GM12878 (cell line): ENCODE data around the gene NIN. TPM values are rescaled to one million over a fixed set of nuclear protein-coding genes. Genes with fewer than 3 reads are reported as not detected.

Source experiments
- ATAC-seq: fragments of 200-7000 bp; cut with Tn5 transposase; 3 replicates; pipeline ENCODE4 v1.9.1; 2020; ENCODE audit warnings: mild to moderate bottlenecking, moderate library complexity
- BruUV-seq: library from RNA; stranded (reverse); fragments of 400-500 nt; replicated peaks from 2 replicates; lab custom pipeline; 2021; lab: Mats Ljungman, UMichigan
- CTCF ChIA-PET: fragments of 300-600 bp; sonication (Branson Sonifier 250); formaldehyde crosslinking; extraction: SDS; loops from one replicate; lab custom pipeline; 2021; ENCODE audit warnings: inconsistent platforms; lab: Yijun Ruan, JAX
- POLR2A ChIA-PET: fragments of 350-600 bp; formaldehyde crosslinking; extraction: SDS; loops from one replicate; lab custom pipeline; 2021; ENCODE audit warnings: inconsistent platforms; lab: Charles Lee
- RAD21 ChIA-PET: fragments of 300-600 bp; sonication (Branson Sonifier 250); formaldehyde crosslinking; loops from one replicate; lab custom pipeline; 2023; ENCODE audit warnings: antibody characterized with exemption; ENCODE audit not compliant: unreplicated experiment; lab: Charles Lee
- SMC1A ChIA-PET: fragments of 300-600 bp; sonication (Branson Sonifier 250); formaldehyde crosslinking; loops from one replicate; lab custom pipeline; 2023; ENCODE audit not compliant: unreplicated experiment, uncharacterized antibody; lab: Charles Lee
- DNase-seq: peaks from one replicate; pipeline ENCODE4 v3.0.0-alpha.2; 2011; ENCODE audit warnings: low read depth, low spot score
- FAIRE-seq: peaks from 3 replicates; lab custom pipeline; 2011; peaks lifted over from hg19 to GRCh38; lab: Jason Lieb, UNC
- H2AFZ ChIP-seq: 2 replicates; pipeline ENCODE4 v1.6.0; 2011; ENCODE audit warnings: low read depth, low read length, control low read depth; ENCODE audit not compliant: control insufficient read depth
- H3K27ac ChIP-seq: 2 replicates; pipeline ENCODE4 v1.5.1; 2011; ENCODE audit warnings: control low read depth; ENCODE audit not compliant: control insufficient read depth, insufficient read depth
- H3K27me3 ChIP-seq, 2 experiments: replicated peaks in 1 of 2; 2 replicates each; pipeline versions ENCODE4 v1.6.0 to v1.6.1; 2011; ENCODE audit warnings: low read length in 1 of 2; ENCODE audit not compliant: control insufficient read depth in 2 of 2, insufficient read depth in 2 of 2
- H3K36me3 ChIP-seq, 2 experiments: 2 replicates each; pipeline ENCODE4 v1.5.1; 2011; ENCODE audit warnings: low read length in 1 of 2; ENCODE audit not compliant: control insufficient read depth in 2 of 2, insufficient read depth in 2 of 2
- H3K4me1 ChIP-seq: 2 replicates; pipeline ENCODE4 v1.6.1; 2011; ENCODE audit warnings: mild to moderate bottlenecking, low read length, moderate library complexity, mixed read lengths; ENCODE audit not compliant: control insufficient read depth, insufficient read depth
- H3K4me2 ChIP-seq: 2 replicates; pipeline ENCODE4 v1.6.0; 2011; ENCODE audit warnings: control low read depth; ENCODE audit not compliant: control insufficient read depth, insufficient read depth
- H3K4me3 ChIP-seq: fragments of 200-600 bp; sonication (generic); 2 replicates; pipeline ENCODE4 v1.5.1; 2016
- H3K79me2 ChIP-seq: 2 replicates; pipeline ENCODE4 v1.6.0; 2011; ENCODE audit warnings: low read length; ENCODE audit not compliant: control insufficient read depth, insufficient read depth
- H3K9ac ChIP-seq: 2 replicates; pipeline ENCODE4 v1.8.0; 2011; ENCODE audit warnings: low read length, control low read depth, mixed read lengths; ENCODE audit not compliant: control insufficient read depth, insufficient read depth
- H3K9me3 ChIP-seq: replicated peaks from 3 replicates; pipeline ENCODE4 v1.5.1; 2011; ENCODE audit warnings: mild to moderate bottlenecking, low read length; ENCODE audit not compliant: control insufficient read depth, insufficient read depth
- H4K20me1 ChIP-seq: 2 replicates; pipeline ENCODE4 v1.6.0; 2011; ENCODE audit not compliant: control insufficient read depth, insufficient read depth
- BCL11A ChIP-seq: IDR thresholded peaks from 2 replicates; pipeline ENCODE4 v1.6.1; 2011; ENCODE audit warnings: low read depth, low read length
- FOXK2 ChIP-seq: fragments of 450-650 bp; IDR thresholded peaks from 2 replicates; pipeline ENCODE4 v1.6.1; 2017; ENCODE audit warnings: mild to moderate bottlenecking, moderate library complexity
- IRF3 ChIP-seq: fragments of 450-650 bp; IDR thresholded peaks from 2 replicates; pipeline ENCODE4 v1.6.1; 2014; ENCODE audit warnings: mild to moderate bottlenecking
- KDM1A ChIP-seq: fragments of 200-600 bp; sonication (generic); IDR thresholded peaks from 2 replicates; pipeline ENCODE4 v1.6.1; 2016; ENCODE audit warnings: borderline replicate concordance
- MYC ChIP-seq: IDR thresholded peaks from 2 replicates; pipeline ENCODE4 v1.6.1; 2011; ENCODE audit warnings: mild to moderate bottlenecking, low read length, moderate library complexity, inconsistent platforms; ENCODE audit not compliant: insufficient read depth, insufficient replicate concordance, insufficient read length, severe bottlenecking
- NFIC ChIP-seq: IDR thresholded peaks from 2 replicates; pipeline ENCODE4 v1.6.1; 2012; ENCODE audit warnings: low read depth, mild to moderate bottlenecking, inconsistent platforms, low read length, moderate library complexity
- POLR2A ChIP-seq: IDR thresholded peaks from 2 replicates; pipeline ENCODE4 v1.6.1; 2011; ENCODE audit warnings: low read depth, mild to moderate bottlenecking, low read length
- RAD21 ChIP-seq: IDR thresholded peaks from 2 replicates; pipeline ENCODE4 v1.6.1; 2011; ENCODE audit warnings: mild to moderate bottlenecking, low read depth, low read length, moderate library complexity; ENCODE audit not compliant: insufficient read depth
- RFX5 ChIP-seq: IDR thresholded peaks from 2 replicates; pipeline ENCODE4 v1.6.1; 2011; ENCODE audit warnings: low read depth, low read length, improper control_type of control experiment
- ZZZ3 ChIP-seq: IDR thresholded peaks from 2 replicates; pipeline ENCODE4 v1.6.1; 2011; ENCODE audit warnings: low read depth; ENCODE audit not compliant: control insufficient read depth, insufficient read length
- WGBS: methylation state at CpG from one replicate; pipeline ENCODE4 v1.1.6; 2016; ENCODE audit warnings: low lambda C conversion rate; ENCODE audit not compliant: insufficient replicate concordance, insufficient coverage; ENCODE audit errors: missing lambda C conversion rate; 5-methylcytosine and 5-hydroxymethylcytosine counted together
- in situ Hi-C: fragments of 300-500 bp; cut with MboI; formaldehyde crosslinking; loops from 9 replicates; pipeline ENCODE4 v1.14.3; 2018; ENCODE audit warnings: mixed read lengths
- intact Hi-C: fragments of 100-400 bp; cut with micrococcal nuclease; formaldehyde crosslinking; loops from one replicate; pipeline ENCODE4 v1.14.2; 2022; ENCODE audit not compliant: unreplicated experiment
- polyA plus RNA-seq, 11 experiments: library from polyadenylated mRNA; depleted of rRNA in 4 of 11; unstranded in 6 of 11; stranded (reverse) in 5 of 11; fragments of >200 nt; fragmentation: Nextera tagmentation in 4 of 11; fragmentation: Illumina TruSeq in 1 of 11; extraction: Ambion mirVana in 4 of 11; extraction: Trizol in 1 of 11; gene quantifications; 1 replicate in 1 of 11; 2 replicates in 10 of 11; pipeline versions ENCODE4 v1.2.1 to v1.2.3, GENCODE V29; 2011 to 2016; ENCODE audit warnings: inconsistent platforms in 2 of 11, missing spikeins in 2 of 11, low read depth in 1 of 11
- total RNA-seq, 4 experiments: library from RNA; depleted of rRNA in 3 of 4; stranded (reverse); fragments of >200 nt in 3 of 4; fragmentation: Illumina TruSeq in 1 of 4; extraction: Trizol in 1 of 4; gene quantifications; 2 replicates each; pipeline versions ENCODE4 v1.2.1 to v1.2.3, GENCODE V29; 2013 to 2021

The NIN gene
- total and polyA plus RNA-seq, 10 of the 15 experiments (the other 5 are each of a cell fraction or from before 2014, with no cell fraction given), result 16.2 to 135 (median 70.3) TPM

GRCh38 chr14:50718949-50719348 is 112.0 kb downstream of the NIN start:
- no TSS peak for BruUV-seq
- no peak for ATAC-seq
- Histone ChIP-seq H3K9me3 (no peaks in the 10 kb centered on the region), H3K79me2 (no peaks in the 10 kb centered on the region), H3K36me3 (peaks cover 3 to 13% of the 10 kb centered on the region in 2 experiments; a peak in 3 of 4 replicates), H3K4me1 (no peaks in the 10 kb centered on the region), H2AFZ (no peak overlapping the region), H3K4me2 (no peak overlapping the region), H4K20me1 (no peaks in the 10 kb centered on the region), H3K4me3 (no peak overlapping the region)
- in situ Hi-C loops, result no loop called here
- RAD21 ChIA-PET, result interaction anchor here (1.2 to 1.4 kb wide), 2 partner anchors 99 to 118 kb away, joined by 3 to 4 read pairs; no protein-coding TSS in a partner anchor
- no peak for DNase-seq
- WGBS, result 100% methylated on average over 1 of the region's 1 CpG
- SMC1A ChIA-PET, result interaction anchor here (1.0 to 2.6 kb wide), 6 partner anchors 10 to 142 kb away, joined by 3 to 11 read pairs (median 5); no protein-coding TSS in a partner anchor
- TF ChIP-seq BCL11A (no peak), NFIC (0 out of 2 replicates have a peak, but pooled peaks have one; percentile 10), POLR2A (0 out of 2 replicates have a peak, but pooled peaks have one; percentile 20)
- TF ChIP-seq, all 136 proteins: peak for 2
- Histone ChIP-seq H3K9ac (no peak overlapping the region), H3K27ac (no peak overlapping the region), H3K27me3 (no peaks in the 10 kb centered on the region)
- FAIRE-seq, result no peak
- intact Hi-C loops, result no loop called here
- CTCF ChIA-PET, result interaction anchor here (1.3 to 5.0 kb wide), 5 partner anchors 10 to 141 kb away, joined by 4 to 20 read pairs (median 5); no protein-coding TSS in a partner anchor
- POLR2A ChIA-PET, result no interaction called here

- no peaks in the 10 kb centered on the region for H3K9me3 ChIP-seq
- FAIRE-seq (no peak), ATAC-seq (no peak), DNase-seq (no peak)
- no peaks in the 10 kb centered on the region for H4K20me1 ChIP-seq
- no peak overlapping the region for H3K4me2 ChIP-seq
- ChIA-PET SMC1A (interaction anchor here (0.9 to 2.6 kb wide), 5 partner anchors 9 to 60 kb away, joined by 3 to 11 read pairs (median 5); no protein-coding TSS in a partner anchor), POLR2A (no interaction called here), CTCF (interaction anchor here (1.3 to 5.0 kb wide), 5 partner anchors 11 to 144 kb away, joined by 3 to 20 read pairs (median 4); no protein-coding TSS in a partner anchor), RAD21 (interaction anchor here (0.9 to 1.2 kb wide), 3 partner anchors 19 to 142 kb away, joined by 3 read pairs; no protein-coding TSS in a partner anchor)
- intact Hi-C loops (no loop called here), in situ Hi-C loops (no loop called here)
- no TSS peak for BruUV-seq
- H2AFZ ChIP-seq, result no peak overlapping the region
- H3K36me3 ChIP-seq, result peaks cover 0 to 7% of the 10 kb centered on the region in 2 experiments; a peak in 2 of 4 replicates
- H3K27me3 ChIP-seq, result no peaks in the 10 kb centered on the region
- no peak overlapping the region for H3K4me3 ChIP-seq
- no peaks in the 10 kb centered on the region for H3K4me1 ChIP-seq
- no peaks in the 10 kb centered on the region for H3K79me2 ChIP-seq
- WGBS, result 72% methylated on average over 7 of the region's 7 CpGs
- no peak overlapping the region for H3K9ac ChIP-seq
- no peak overlapping the region for H3K27ac ChIP-seq
- no peak for TF ChIP-seq ZZZ3
- TF ChIP-seq RAD21, result no peak
- no peak for TF ChIP-seq KDM1A
- 0 out of 2 replicates have a peak, but pooled peaks have one; percentile 25 for TF ChIP-seq POLR2A
- no peak for TF ChIP-seq FOXK2
- no peak for TF ChIP-seq IRF3
- no peak for TF ChIP-seq MYC
- no peak for TF ChIP-seq RFX5
- TF ChIP-seq, all 136 proteins: peak for 1
Measured at GRCh38 chr14:50717811-50718210, 113.2 kb downstream of the NIN start.
